HT1080 (cell line): ENCODE data around the gene OR9Q1. TPM values are rescaled to one million over a fixed set of nuclear protein-coding genes. Genes with fewer than 3 reads are reported as not detected.
"Not testable (repeated sequence)": the region's sequence is repeated elsewhere in the genome, so short reads cannot be mapped to it uniquely, and the experiment has no call there.

Source experiments
- DNase-seq: peaks from one replicate; pipeline ENCODE4 v3.0.0-alpha.2; 2015; ENCODE audit warnings: low read depth
- total RNA-seq: library from RNA; depleted of rRNA; stranded (reverse); fragments of >200 nt; shearing (Covaris generic); gene quantifications from 2 replicates; pipeline ENCODE4 v1.2.3, GENCODE V29; 2014

The OR9Q1 gene
- total RNA-seq, 1 experiment from 2014 or later = not detected

DNA sequence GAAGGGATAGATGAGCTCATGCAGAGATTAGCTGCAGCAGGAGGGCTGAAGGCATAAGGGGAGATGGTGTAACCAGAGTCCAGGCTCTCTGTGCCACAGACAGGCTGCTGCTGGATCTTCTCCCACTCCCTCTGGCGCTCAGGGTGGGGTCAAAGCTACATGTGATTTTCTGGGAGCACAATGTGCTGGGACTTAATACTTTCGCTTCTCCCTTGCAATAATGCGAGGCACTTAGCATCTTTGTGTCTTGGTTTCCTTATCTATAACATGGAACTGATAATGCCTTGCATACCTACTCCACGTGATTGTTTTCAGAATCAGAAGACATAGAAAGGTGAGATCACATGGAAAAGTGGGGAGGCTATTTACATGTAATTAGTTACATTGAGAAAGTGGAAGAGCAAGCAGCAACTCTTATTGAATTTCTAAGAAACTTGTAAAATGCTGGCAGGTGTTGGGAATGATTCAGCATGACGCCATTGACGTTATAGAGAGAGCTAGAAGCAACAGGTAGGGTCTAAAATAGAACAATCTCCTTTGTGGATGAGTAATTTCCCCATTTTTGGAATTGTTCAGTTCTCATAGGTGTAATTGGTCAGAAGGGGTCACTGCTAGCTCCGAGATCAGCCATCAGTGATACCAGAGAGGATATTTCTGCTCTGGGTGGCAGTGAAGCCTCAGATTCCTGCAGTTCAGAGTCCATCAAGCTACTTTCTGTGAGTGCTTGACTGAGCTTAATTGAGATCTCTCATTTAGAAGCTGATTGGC lies 109.8 kb downstream of the OR9Q1 start:
- no peak for DNase-seq

GRCh38 chr11:58134151-58134550 lies 110.5 kb downstream of the OR9Q1 start:
- DNase-seq = no peak

DNA sequence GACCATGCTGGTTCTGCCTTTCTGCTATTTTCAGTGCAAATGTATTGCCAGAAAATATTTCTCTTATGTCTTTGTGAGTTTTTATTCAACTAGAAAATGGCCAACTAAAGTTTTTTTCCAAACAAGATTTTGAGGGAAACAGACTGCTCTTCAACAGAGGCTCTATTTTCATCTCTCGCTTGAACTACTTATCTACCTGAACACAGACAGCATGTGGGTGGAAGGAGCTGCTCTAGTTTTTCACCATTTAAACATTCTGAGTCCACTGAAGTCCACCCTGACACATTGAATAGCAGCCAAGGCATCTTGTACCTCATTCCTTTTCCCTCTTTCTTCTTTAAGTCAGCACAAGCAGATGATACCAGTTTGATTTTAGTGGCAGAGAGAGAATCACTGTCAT lies 111.5 kb downstream of the OR9Q1 start:
- no peak for DNase-seq

DNA sequence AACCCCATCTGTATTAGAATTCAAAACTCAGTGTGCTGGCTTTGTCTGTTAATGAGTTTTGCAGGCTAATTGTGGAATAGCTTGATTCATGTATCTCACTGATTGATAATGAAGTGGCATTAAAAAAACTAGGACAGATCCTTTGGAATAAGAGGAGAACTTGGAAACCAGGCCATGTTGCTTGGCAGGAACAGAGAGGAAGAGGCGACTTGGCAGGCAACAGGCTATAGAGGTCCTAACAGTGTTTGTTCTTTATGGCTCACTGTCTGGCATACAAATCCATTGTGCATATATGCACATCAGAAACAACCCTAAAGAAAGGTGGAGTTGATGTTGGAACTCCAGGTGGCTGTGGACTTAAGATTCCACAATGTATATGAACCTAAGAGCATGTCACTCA lies 119.1 kb downstream of the OR9Q1 start:
- DNase-seq = no peak

- no peak for DNase-seq
Observed at GRCh38 chr11:58152781-58153180, 129.1 kb downstream of the OR9Q1 start.

- no peak for DNase-seq
Observed at GRCh38 chr11:58164389-58164788, 140.7 kb downstream of the OR9Q1 start.

DNA sequence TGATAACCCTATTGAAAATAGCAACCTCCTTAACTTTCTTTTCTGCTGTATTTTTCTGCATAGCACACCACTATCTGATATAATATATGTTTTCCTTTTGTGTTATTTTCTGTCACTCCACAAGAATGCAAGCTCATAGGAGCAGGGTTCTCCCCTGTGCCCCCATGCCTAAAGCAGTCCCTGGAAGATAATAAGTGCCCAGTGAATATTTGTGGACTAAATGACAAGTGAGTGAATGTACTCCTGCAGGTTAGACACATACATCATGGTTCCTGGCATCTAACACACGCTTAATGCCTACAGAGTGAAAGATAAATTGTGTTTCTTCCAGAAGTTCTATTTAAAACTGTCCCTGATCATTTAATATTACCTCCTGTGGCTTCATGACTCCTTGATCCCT lies 141.3 kb downstream of the OR9Q1 start:
- no peak for DNase-seq

- no peak for DNase-seq
Observed at GRCh38 chr11:58165504-58166106, 141.9 kb downstream of the OR9Q1 start.

- no peak for DNase-seq
Observed at GRCh38 chr11:58177409-58178054, 153.9 kb downstream of the OR9Q1 start.

- no peak for DNase-seq
Observed at GRCh38 chr11:58178444-58178843, 154.8 kb downstream of the OR9Q1 start.

DNA sequence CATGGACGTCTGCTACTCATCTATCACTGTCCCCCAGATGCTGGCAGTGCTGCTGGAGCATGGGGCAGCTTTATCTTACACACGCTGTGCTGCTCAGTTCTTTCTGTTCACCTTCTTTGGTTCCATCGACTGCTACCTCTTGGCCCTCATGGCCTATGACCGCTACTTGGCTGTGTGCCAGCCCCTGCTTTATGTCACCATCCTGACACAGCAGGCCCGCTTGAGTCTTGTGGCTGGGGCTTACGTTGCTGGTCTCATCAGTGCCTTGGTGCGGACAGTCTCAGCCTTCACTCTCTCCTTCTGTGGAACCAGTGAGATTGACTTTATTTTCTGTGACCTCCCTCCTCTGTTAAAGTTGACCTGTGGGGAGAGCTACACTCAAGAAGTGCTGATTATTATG lies 156.0 kb downstream of the OR9Q1 start:
- DNase-seq = no peak

DNA sequence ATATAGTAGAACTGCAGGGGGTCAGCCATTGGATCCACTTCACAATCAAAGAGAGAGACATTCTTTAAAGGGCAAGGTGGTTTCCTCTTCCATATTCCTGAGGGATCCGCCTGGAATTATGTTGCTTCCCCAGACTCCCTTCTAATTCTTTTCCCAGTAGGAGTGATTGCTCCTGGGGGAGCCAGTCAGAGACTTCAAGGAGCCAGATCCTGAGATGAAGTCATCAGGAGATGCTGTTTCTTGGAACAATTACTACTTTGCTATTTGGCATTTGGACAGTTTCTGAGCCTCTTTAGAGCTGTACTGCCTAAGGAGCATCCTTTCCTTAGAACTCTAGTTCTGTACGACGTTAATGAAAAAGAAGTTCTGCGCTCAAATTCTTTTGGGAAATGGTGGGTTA lies 163.3 kb downstream of the OR9Q1 start:
- no peak for DNase-seq

- no peak for DNase-seq
Observed at GRCh38 chr11:58188770-58189169, 165.1 kb downstream of the OR9Q1 start, which contains the start of gene OR9Q2. Gene OR9Q2 (plus strand): TSS chr11:58189070. CDS start chr11:58190491, 1,421 bp downstream.

GRCh38 chr11:58192229-58192628 lies 168.5 kb downstream of the OR9Q1 start:
- no peak for DNase-seq

DNA sequence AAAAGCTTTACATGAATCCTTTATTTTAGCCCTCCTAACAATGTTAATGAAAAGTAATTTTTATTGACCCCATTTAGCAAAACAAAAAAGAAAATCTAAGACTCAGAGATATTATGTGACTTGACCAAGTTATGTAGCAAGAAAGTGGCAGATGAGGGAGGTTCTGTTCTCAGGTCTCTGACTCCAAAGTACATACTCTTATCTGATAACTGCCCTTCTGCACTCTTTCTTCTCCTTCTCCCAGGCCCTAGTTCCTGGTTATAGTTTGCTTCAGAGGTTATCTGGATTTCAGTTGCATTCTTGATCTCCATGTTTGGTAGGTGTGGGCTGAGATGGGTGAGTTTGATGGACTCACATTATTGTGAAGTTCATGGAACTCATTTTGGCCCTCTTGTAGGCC lies 169.7 kb downstream of the OR9Q1 start:
- no peak for DNase-seq

GRCh38 chr11:58195939-58196338 lies 172.3 kb downstream of the OR9Q1 start:
- no peak for DNase-seq

DNA sequence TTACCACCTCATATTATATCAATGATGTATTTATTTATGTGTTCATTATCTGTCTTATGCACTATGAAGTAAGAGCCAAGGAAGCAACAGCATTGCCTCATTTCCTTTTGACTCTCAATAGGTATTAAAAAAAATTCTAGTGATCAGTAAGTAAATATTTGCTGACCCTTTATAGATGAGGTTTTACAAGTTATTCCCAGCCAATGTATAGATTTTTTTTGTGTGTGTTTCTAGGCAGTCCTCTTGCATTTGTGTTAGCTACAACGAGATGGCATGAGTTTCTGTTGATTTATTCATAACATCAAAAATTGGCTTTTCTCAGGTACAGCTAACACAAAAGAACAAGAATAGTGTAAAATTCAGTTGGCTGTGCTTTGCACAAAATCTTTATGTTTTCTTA lies 175.6 kb downstream of the OR9Q1 start:
- no peak for DNase-seq

DNA sequence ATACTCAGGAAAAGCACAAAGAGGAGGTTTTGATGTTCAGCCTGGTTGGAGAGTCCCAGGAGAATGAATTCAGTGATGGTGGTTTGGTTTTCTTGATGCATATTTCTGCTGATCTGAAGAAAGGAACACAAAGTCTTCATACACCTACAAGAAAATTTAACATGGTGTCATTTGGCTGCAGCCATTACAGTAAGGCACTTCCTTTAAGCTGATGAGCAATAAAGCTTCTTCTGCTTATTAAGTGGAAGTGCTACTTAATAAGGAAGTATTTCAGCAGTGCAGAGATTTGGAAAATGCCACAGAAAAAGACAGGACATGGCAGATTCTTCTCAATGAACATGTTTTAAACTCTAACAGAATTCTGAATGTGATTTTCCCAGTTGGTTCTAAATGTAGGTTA lies 180.4 kb downstream of the OR9Q1 start, which contains the start of gene OR1S2:
Gene OR1S2 (minus strand): TSS at position 101 of the 400 bp plus-strand sequence. CDS start 0 bp downstream, at position 101.
- no peak for DNase-seq

DNA sequence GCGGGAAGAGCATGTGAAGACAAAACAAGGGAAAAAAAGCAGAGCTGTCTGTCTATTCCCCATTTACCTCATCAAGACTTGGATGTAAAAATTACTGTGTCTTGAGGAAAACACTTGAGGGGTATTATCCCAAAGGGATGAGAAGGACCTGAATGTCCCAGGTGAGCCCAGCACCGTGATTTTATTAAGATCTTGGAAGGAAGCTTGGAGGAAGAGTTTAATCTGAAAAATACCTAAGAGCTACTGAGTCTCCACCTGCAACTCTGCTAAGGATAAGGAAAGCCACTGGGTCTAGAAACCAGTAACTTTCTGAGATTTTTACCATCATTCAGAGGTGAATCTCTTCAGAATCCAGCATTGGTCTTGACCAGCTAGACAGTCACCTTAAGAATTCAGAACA lies 188.7 kb downstream of the OR9Q1 start, which contains the start of gene OR1S1:
Gene OR1S1 (plus strand): TSS at position 301 of the 400 bp plus-strand sequence.
- not testable (repeated sequence) for DNase-seq

DNA sequence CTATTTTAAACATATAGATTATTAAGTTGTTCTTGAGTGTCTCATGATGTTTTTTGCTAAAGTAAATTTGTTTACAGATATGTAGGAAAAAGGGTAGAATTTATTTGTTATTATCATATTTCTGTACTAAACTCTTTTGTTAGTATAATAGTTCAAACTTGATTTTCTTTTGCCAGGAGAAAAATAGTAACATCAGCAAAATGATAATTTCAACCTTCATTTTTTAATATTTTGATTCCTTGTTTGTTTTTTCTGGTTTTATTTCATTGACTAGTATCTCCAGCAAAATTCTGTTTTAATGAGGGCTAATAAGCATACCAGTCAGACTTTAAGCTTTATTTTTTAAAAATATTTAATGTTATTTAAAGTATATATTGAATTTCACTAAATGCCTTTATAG lies 192.8 kb downstream of the OR9Q1 start:
- no peak for DNase-seq

DNA sequence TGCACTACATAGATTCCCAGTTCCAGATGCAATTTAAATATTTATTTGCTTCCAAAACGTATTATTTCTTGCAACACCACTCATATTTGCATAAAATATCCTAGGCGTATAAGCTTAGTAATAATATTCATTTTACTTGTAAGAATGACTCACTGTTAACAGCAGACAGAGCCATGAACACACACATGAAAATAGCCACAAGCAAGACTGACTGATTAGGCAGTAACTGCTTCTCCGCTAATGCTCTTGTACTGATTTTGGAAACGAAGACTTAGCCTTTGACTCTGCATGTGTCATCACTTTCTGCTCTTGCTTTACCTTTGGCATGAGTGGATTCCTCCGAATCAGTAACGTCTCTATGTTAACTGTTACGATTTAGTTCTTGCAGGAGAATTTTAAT lies 199.0 kb downstream of the OR9Q1 start:
- no peak for DNase-seq

DNA sequence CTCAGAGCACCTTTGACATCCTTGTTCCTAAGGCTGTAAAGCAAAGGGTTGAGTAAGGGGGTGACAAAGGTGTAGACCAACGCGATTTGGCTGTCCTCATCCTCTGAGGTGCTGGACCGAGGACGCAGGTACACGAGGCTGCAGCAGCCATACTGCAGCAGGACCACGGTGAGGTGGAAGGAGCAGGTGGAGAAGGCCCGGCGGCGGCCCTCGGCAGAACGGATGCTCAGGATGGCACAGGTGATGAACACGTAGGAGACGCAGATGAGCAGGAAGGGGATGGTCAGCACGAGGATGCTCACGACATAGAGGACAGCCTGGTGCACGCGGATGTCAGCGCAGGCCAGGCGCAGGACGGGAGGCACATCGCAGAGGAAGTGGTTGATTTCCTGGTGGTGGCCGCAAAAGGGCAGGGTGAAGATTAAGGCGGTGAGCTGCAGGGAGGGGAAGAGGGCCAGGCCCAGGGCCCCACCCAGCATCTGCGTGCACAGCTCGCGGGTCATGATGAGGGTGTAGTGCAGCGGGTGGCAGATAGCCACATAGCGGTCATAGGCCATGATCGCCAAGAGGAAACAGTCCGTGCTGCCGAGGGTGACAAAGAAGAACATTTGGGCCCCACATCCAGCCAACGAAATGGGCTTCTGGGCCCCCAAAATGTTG lies 204.4 kb downstream of the OR9Q1 start:
- no peak for DNase-seq
